Measurements from ENCODE around the gene TM4SF4.

TM4SF4 gene

DNA sequence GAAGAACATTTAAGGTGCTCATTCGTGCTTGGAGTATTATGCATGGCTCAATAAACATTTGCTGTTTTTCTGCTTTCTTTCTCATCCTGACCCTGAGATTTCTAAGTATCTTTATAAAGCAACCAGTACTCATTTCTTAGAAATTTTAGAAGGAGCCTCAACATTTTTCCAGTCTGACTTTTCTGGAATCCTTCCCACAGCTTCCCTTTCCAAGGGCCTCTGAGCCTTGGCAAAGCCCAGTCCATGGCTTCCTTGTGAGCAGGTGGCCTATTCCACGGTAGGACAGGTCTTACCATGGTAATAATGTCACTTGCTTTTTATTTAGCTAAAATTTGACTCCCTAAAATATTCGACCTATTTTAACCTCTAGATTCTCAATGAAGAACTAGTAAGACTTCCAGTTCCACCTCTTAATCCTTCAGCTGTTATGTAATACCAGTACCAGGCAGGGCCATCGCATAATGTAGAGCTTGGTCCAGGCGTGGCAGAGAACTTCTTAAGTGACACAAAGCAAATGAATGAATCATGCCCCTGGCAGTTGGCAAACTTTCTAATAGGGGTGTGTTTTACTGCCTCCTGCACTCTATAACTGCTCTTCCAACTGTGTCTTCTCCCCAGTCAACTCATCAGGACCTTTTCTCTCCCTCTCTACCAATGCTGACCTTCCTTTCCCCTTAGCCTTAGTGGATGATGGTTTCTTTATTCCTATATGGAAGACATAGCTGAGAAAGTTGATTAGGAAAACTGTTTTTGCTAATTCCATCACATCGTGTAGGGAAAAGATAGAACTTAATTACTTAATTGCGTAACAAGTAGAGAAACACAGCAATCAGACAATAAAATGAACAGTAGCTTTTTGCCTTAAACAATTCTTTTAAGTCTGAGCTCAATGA is 894 bp upstream of the TM4SF4 start:
- TF ChIP-seq, protein P1, sequence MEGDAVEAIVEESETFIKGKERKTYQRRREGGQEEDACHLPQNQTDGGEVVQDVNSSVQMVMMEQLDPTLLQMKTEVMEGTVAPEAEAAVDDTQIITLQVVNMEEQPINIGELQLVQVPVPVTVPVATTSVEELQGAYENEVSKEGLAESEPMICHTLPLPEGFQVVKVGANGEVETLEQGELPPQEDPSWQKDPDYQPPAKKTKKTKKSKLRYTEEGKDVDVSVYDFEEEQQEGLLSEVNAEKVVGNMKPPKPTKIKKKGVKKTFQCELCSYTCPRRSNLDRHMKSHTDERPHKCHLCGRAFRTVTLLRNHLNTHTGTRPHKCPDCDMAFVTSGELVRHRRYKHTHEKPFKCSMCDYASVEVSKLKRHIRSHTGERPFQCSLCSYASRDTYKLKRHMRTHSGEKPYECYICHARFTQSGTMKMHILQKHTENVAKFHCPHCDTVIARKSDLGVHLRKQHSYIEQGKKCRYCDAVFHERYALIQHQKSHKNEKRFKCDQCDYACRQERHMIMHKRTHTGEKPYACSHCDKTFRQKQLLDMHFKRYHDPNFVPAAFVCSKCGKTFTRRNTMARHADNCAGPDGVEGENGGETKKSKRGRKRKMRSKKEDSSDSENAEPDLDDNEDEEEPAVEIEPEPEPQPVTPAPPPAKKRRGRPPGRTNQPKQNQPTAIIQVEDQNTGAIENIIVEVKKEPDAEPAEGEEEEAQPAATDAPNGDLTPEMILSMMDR (IDR thresholded peaks at IDR 0.05; ENCODE audit: insufficient read depth, low read length, missing control alignments), result no peak
- DNase-seq (ENCODE audit: low read depth, low spot score), result peak; percentile 55
- ChIA-PET POLR2A (interaction anchor here (1.4 kb wide), 1 partner anchor 25 kb away, joined by 5 read pairs; no protein-coding TSS in a partner anchor), CTCF (interaction anchor here (0.6 to 6.0 kb wide), 14 partner anchors 9 to 352 kb away, joined by 3 to 34 read pairs (median 4); no protein-coding TSS in a partner anchor)
- H3K4me3 ChIP-seq (ENCODE audit: low read depth, low read length), result no peak overlapping the region

DNA sequence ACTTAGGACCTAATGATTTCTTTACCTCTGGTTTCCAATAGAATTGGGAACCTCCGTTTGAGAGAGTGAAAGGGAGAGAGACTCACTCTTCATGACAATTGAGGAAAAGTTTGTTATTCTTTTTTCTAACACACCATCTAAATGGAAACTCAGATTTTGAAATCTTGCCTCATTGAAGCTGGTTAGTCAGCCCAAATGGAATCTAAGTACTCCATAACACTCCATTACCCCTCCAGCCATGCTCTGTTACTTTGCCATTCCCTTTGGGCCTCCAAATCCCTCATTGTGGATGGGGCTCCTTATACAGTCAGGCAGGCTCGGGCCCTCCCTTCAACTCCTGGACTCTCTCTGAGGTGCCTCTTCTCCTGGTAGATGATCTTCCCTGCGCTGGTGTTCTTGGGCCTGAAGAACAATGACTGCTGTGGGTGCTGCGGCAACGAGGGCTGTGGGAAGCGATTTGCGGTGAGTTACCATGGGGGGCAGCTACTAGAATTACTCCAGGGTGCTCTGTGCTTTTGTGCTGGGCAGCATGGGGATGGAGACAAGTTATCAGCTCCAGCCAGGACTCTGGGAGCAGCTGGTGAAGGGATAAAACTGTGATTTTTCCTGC is 1.1 kb downstream of the TM4SF4 start:
- DNase-seq (ENCODE audit: low read depth, low spot score), result no peak
- POLR2A ChIA-PET, result no interaction called here
- TF ChIP-seq, protein P1 (IDR thresholded peaks at IDR 0.05; ENCODE audit: insufficient read depth, low read length, missing control alignments), result no peak
- H3K4me3 ChIP-seq (ENCODE audit: low read depth, low read length), result no peak overlapping the region
- CTCF ChIA-PET, result interaction anchor here (0.9 to 6.8 kb wide), 8 partner anchors 9 to 520 kb away, joined by 3 to 47 read pairs (median 6); no protein-coding TSS in a partner anchor

DNA sequence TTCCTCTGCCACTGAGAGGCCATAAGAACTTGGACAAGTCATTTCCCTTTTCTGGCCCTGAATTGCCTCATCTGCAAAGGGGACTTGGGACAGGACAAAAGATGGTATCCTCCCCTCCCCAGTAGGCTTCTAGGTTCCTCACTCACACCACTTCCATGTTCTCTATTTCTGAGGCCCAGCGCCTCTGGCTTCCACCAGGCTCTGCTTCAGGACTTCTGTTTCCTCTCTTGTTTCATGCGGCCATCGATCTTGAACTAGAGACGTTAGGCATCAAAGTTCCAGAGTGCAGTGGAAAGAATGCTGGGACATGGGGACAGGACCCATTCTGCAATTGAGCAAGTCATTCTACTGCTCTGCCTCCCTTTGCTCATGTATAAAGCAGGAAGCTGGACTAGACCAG is 1.7 kb downstream of the TM4SF4 start:
- no peak overlapping the region for H3K4me3 ChIP-seq (ENCODE audit: low read depth, low read length)
- TF ChIP-seq, protein P1 (IDR thresholded peaks at IDR 0.05; ENCODE audit: insufficient read depth, low read length, missing control alignments), result no peak
- no peak for DNase-seq (ENCODE audit: low read depth, low spot score)
- CTCF ChIA-PET, result interaction anchor here (0.9 to 6.8 kb wide), 7 partner anchors 10 to 521 kb away, joined by 3 to 47 read pairs (median 4); no protein-coding TSS in a partner anchor
- POLR2A ChIA-PET, result no interaction called here

DNA sequence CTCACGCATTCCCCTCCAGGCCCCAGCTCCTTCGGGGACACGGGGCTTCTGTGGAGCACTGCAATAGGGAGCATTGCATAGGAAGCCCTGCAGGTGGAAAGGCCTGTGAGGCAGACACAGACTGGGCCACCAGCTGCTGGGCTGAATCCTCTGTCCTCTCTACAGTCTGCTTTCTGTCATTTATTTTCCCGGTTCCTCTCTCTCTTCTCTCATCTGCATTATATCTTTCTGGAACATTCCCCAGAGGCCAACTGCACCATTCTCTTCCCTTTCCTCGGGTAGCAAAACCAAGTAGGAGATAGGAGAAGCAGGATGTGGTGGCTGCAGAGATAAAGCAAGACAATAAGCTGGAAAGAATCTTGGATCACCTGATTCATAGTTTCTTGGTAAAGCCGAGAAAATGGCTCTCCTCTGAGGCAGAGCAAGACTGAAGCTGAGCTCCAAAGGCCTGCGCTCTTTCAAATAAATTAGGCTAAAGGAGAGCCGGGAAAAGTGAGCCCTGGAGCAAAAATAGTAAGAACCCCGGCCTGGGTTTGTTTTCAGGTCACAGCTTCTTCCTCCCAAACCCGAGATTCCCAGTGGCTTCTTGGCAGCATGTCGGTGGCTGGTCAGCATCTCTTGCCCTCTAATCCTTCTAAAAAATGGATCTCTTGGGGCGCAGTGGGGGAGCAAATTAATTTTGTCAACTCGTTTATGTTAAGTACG is 5.3 kb downstream of the TM4SF4 start:
- TF ChIP-seq, protein P1 (IDR thresholded peaks at IDR 0.05; ENCODE audit: insufficient read depth, low read length, missing control alignments), result no peak

DNA sequence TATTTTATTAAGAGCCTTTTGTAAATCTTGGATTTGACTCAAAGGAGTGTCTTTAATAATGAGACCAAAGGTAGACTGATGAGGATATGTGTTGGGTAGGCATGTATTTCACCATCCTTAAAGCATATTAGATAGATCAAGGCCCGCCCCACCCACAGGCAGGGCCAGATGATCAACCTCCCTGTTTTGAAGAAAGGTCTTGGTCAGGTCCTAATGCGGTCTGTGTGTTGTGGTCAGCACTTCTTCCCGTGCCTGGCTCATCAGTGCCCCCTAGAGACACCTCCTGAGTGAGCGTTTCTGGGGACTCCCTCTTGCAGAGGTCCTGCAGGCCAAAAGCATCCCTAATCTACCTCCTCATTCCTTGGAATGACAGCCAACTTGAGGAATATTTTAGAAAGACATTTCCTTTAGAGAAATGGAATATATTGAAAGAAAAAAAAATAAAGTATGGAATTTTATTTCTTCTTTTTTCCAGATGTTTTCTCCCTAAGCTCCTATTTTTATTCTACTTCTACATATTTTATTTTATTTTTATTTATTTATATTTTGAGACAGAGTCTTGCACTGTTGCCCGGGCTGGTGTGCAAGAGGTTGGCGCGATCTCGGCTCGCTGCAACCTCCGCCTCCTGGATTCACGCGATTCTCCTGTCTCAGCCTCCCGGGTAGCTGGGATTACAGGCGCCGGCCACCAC is 6.0 kb downstream of the TM4SF4 start:
- DNase-seq (ENCODE audit: low read depth, low spot score), result peak; percentile 37
- TF ChIP-seq, protein P1 (IDR thresholded peaks at IDR 0.05; ENCODE audit: insufficient read depth, low read length, missing control alignments), result peak; percentile 94
- CTCF ChIA-PET, result interaction anchor here (0.6 to 6.8 kb wide), 46 partner anchors 9 to 526 kb away, joined by 3 to 54 read pairs (median 4); partner anchors contain the start of gene TM4SF1
- H3K4me3 ChIP-seq (ENCODE audit: low read depth, low read length), result no peak overlapping the region
- POLR2A ChIA-PET, result interaction anchor here (0.5 kb wide), 1 partner anchor 349 kb away, joined by 3 read pairs; no protein-coding TSS in a partner anchor

More for the DNA sequence above, 5.3 kb downstream of the TM4SF4 start:
- ChIA-PET POLR2A (interaction anchor here (0.5 kb wide), 1 partner anchor 348 kb away, joined by 3 read pairs; no protein-coding TSS in a partner anchor), CTCF (interaction anchor here (0.7 to 6.8 kb wide), 49 partner anchors 10 to 525 kb away, joined by 3 to 54 read pairs (median 4); partner anchors contain the start of gene TM4SF1)
- no peak overlapping the region for H3K4me3 ChIP-seq (ENCODE audit: low read depth, low read length)
- DNase-seq (ENCODE audit: low read depth, low spot score), result no peak
